Uterus (tissue), 2 donors: ENCODE measurements around the gene S100A13.

Source experiments
- POLR2A ChIP-seq, 2 donors: fragments of 450-650 bp; IDR thresholded peaks; one replicate each; pipeline ENCODE4 v1.6.1; 2016; ENCODE audit warnings: antibody characterized with exemption in 2 of 2, mild to moderate bottlenecking in 1 of 2, moderate library complexity in 1 of 2
- TF ChIP-seq, protein P1 (sequence below), 4 experiments: fragments of 200-600 bp in 2 of 4; fragments of 450-650 bp in 2 of 4; sonication (generic) in 2 of 4; IDR thresholded peaks; one replicate each; pipeline ENCODE4 v1.5.1; 2016 to 2019; ENCODE audit warnings: antibody characterized with exemption in 4 of 4, mild to moderate bottlenecking in 2 of 4, moderate library complexity in 1 of 4

DNA sequence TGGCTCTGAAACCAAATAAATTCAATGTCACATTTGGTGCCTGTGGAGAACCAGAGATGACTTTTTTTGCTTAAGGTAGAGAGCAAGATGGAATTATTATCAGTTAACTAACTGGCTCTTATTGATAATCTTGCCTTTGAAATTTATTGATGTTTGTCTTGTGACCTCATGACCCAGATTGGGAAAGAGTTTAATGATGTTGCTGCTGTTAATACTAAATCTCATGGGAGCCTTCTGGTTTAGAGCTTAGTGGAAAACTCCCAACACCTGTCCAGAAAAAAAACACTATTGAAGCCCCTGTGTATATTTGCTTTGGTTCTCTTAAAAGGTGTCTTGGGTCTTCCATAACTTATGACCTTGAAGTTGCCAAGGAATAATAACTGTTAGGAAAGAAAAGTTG is 16.5 kb upstream of the S100A13 start:
- TF ChIP-seq, protein P1, sequence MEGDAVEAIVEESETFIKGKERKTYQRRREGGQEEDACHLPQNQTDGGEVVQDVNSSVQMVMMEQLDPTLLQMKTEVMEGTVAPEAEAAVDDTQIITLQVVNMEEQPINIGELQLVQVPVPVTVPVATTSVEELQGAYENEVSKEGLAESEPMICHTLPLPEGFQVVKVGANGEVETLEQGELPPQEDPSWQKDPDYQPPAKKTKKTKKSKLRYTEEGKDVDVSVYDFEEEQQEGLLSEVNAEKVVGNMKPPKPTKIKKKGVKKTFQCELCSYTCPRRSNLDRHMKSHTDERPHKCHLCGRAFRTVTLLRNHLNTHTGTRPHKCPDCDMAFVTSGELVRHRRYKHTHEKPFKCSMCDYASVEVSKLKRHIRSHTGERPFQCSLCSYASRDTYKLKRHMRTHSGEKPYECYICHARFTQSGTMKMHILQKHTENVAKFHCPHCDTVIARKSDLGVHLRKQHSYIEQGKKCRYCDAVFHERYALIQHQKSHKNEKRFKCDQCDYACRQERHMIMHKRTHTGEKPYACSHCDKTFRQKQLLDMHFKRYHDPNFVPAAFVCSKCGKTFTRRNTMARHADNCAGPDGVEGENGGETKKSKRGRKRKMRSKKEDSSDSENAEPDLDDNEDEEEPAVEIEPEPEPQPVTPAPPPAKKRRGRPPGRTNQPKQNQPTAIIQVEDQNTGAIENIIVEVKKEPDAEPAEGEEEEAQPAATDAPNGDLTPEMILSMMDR (IDR thresholded peaks at IDR 0.05): no peak
- TF ChIP-seq POLR2A (IDR thresholded peaks at IDR 0.05): no peak
